ACHN (cell line): ENCODE measurements around the gene FGFR2.
"Not testable (repeated sequence)": the region's sequence is repeated elsewhere in the genome, so short reads cannot be mapped to it uniquely, and the experiment has no call there.

Experiments used
- DNase-seq: peaks from one replicate; pipeline ENCODE4 v3.0.0-alpha.2; 2015
- in situ Hi-C: cut with HindIII; loops from 2 replicates; pipeline ENCODE4 v1.10.0; 2017; ENCODE audit warnings: low sequenced_read_pairs, low pct_ligation_motif_present, low pct_unique_long_range_greater_than_20kb

Gene FGFR2

GRCh38 chr10:121568275-121568674 lies 30.0 kb downstream of the FGFR2 start:
- no peak for DNase-seq
- in situ Hi-C loops, result no loop called here

- DNase-seq, result no peak
- in situ Hi-C loops, result no loop called here
Measured at GRCh38 chr10:121567569-121567968, 30.7 kb downstream of the FGFR2 start.

- no peak for DNase-seq
Measured at GRCh38 chr10:121566755-121567154, 31.5 kb downstream of the FGFR2 start.

DNA sequence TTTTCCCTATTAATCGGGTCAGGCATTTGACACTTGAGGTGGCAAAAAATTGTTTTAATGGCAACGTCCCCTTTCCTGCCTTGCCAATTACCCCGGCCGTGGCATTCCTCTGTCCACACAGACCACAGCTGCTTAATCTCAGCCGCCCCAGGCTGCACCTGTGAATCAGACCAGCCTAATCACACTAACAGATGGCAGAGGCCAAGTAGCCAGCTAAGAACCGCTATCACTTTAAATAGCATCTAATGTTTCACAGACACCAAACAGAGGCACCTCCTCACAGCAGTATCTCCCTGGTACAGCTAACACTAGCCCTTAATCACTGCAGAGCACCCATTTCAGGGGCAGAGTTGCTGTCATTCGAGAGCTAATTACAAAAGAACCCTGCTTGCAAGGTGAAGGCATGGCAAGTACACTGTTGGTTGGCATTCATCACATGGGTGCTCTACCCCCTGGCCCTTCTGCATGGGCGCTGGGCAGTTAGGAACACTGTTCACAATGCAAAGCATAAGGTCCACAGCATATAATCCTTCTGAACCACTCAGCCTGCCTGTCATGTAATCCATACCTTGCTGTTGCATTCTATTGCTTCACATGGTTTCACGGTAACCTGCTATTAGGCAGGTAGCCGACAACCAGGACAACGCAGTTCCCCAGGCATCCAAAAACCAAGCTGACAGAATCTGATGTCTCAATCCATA lies 38.8 kb downstream of the FGFR2 start:
- DNase-seq, result no peak
- in situ Hi-C loops, result no loop called here

More at GRCh38 chr10:121566755-121567154, 31.5 kb downstream of the FGFR2 start:
- in situ Hi-C loops, result no loop called here

- in situ Hi-C loops, result no loop called here
Measured at GRCh38 chr10:121558238-121558637, 40.0 kb downstream of the FGFR2 start.

GRCh38 chr10:121556918-121557573 lies 41.2 kb downstream of the FGFR2 start:
- in situ Hi-C loops, result no loop called here
- no peak for DNase-seq

More at GRCh38 chr10:121558238-121558637, 40.0 kb downstream of the FGFR2 start:
- no peak for DNase-seq

DNA sequence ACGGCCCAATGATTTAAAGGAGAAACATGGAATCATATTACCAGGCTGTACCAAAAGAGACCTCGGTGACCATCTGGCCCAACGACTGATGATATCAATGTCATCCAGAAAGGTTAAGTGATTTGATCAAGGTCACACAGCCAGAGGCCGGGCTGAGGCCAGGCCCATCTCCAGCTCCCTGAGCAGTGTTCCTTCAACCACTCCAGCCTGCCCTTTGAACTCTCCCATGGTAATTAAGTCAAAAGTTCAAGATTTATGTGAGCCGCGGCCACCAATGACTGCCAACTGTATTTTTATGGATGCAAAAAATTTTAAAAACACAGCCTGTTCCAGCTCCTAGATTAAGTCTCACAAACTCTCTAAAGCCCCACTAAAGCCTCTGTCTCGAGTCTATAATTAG lies 41.8 kb downstream of the FGFR2 start:
- in situ Hi-C loops, result no loop called here
- no peak for DNase-seq

GRCh38 chr10:121554916-121555315 lies 43.3 kb downstream of the FGFR2 start:
- in situ Hi-C loops, DNase-seq: not testable (repeated sequence)

GRCh38 chr10:121553511-121554264 lies 44.6 kb downstream of the FGFR2 start:
- DNase-seq, result no peak
- in situ Hi-C loops, result no loop called here

DNA sequence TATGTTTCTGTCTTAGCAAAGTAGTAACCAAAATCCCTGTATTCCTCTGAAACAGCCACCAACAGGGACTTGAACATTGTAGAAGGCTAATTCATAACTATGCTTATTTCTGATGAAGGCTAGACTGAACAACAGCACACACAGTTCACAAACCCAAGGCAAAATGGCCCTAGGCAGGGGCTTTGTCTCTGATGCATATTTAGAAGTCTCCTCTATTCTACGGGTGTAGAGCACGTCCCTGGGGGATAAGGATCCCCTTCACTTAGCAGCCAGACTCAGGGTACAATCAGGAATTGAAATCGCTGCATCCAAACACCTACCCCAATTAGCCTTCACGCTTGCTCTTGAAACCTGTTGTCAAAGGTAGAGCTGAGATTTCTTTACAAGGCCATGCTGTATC lies 45.5 kb downstream of the FGFR2 start:
- DNase-seq, result no peak
- in situ Hi-C loops, result no loop called here

DNA sequence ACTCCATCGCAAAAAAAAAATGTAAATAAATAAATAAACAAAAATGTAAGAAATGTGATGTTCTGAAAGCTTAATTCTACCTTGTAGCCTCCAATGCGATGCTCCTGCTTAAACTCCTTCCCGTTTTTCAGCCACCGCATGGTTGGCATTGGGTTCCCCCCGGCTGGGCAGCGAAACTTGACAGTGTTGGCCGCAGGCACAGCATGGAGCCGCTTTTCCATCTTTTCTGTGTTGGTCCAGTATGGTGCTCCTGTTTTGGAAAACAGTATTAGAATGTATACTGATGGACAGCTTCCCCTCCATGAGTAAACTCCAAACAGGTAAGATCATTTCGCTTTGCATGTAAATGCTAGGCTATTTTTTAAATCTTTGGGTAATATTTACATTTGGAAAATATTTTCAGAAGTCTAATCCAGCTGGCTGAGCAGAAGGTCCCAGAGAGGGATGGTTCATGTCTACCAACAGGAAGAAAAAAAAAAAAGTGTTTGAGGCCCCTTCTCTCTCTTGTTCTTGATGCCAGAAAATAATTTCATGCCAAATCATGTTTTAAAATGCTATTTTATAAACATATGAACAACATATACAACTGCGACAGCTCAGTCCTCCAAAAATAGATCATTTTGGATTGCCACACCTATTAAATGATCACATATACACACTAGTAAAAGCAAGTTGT lies 46.9 kb downstream of the FGFR2 start:
- in situ Hi-C loops, result no loop called here
- DNase-seq, result no peak

DNA sequence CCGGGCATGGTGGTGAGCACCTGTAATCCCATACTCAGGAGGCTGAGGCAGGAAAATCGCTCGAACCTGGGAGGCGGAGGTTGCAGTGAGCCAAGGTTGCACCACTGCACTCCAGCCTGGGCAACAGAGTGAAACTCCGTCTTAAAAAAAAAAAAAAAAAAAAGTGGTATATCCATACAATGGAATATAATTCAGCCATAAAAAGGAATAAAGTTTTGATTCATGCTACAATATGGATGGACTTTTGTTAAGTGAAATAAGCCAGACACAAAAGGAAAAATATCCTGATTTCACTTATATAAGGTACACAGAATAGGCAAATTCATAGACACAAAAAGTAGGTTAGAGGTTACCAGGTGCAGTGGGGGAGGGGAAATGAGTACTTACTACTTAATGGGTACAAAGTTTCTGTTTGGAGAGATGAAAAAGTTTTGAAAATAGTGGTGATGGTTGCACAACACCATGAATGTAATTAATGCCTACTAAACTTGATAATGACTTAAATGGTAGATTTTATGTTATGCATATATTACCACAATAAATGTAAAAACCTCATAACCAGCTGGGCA lies 53.9 kb downstream of the FGFR2 start:
- no peak for DNase-seq
- in situ Hi-C loops, result no loop called here

DNA sequence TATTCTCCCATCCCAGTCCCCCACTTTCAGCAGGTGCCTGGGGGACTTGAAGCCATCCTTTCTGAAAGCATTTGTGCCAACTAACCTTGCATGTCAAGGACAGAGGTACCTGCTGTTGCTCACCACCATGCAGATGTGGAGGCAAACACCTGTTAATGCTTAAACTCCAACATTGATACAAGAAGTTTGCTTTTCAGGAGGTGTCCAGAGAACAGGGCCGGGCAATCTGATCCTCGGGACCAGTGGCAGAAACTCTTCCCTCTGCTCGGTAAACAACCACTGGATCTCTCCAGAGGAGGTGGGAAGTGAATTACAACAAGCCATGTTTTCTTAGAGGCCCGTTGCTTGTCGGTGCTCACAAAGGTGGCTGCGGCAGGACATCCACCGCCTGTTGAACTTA lies 54.7 kb downstream of the FGFR2 start:
- no peak for DNase-seq
- in situ Hi-C loops, result no loop called here

DNA sequence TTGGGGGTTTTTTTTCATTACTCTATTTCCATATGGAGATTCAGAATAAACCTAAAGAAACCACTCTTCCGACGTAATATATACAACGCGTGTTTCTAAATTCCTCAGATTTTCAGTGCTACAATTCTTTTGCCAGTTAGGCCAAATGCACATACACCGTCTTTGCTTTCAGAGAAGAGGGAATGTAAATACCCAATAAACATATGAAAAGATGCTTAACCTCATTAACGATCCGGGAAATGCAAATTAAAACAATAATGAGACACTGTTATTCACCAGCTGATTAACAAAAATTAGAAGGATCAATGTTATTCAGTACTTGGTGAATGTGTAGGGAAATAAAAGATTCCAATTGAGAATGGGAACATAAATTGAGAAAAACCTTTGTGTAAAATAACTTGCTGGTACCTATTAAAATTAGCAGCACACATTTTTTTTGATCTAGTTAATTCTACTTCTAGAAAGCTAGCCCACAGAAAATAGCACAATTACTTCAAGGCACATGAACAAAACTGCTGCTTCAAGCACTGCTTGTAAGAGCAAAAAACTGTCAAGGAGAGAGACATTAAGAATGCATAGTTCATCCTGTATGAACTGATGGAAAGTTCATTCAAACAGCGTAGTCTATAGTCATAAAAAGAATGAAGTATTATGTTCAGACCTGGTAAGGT lies 56.7 kb downstream of the FGFR2 start:
- DNase-seq, result no peak
- in situ Hi-C loops, result no loop called here

DNA sequence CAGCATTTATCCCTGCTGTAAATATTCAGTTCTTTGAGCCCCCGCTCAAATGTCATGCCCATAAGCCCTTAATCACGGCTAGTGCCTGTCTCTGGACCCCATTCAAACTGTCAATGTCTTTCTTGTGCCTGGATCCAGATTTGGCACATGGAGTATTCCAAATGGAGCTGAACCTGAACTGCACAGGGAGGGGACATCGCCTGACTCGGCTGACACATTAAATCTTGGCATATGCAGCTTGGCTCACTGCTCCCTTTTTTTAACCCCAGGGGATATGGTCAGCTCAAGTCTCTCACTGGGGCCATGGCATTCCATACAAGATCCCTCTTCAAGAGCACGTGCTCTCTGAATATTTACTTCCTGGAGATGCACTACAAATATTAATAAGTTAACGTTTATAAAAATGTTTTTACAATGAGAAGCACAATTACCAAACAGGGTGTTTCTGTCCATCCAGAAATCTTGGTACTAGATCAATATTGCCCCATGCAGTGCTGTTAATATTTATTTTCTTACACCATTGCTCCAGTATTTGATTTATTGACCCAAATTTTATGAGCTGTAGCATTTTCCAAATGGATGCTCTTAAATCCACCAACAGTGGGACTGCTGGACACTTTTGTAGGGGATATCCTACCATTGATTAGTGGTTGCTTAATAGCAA lies 57.4 kb downstream of the FGFR2 start:
- in situ Hi-C loops, result no loop called here
- DNase-seq, result no peak

- no peak for DNase-seq
- in situ Hi-C loops, result no loop called here
Measured at GRCh38 chr10:121539786-121540185, 58.5 kb downstream of the FGFR2 start.

DNA sequence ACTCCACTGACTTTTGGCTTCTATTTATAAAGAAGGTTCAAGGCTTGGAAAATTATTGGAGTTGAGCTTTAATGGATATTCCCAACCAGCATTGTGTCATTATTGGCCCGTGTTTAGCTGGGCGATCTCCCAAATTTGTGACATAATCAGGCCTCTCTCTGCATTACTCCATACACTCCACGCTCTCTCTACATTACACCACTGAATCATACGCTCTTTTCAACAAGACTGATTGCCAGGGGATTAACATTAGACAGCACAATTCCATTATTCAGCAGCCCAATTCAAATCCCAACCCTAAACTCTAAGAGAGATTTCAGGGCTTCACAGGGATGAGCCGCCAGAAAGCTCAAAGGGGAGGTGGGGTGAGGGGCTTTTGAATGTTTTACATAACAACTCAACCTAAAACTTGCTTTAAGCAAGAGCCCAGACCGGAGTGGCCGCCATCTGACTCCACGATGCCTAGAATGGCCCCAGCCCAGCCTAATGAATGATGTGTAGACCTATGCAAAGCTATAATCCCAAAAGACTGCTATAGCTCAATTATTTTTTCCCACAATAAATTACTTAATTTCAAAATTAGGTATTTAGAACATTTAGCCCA lies 61.8 kb downstream of the FGFR2 start:
- DNase-seq, result no peak
- in situ Hi-C loops, result no loop called here
